Measurements from ENCODE around the gene FSCN2.

The FSCN2 gene

GRCh38 chr17:81527591-81528383 lies at the start of gene FSCN2:
Gene FSCN2, plus strand, starts transcription at chr17:81528377. Its CDS starts 155 bp downstream, at chr17:81528532.
- in situ Hi-C loops (cut with MboI; ENCODE audit: low sequenced_read_pairs, unreplicated experiment) = no loop called here
- DNase-seq (ENCODE audit: low spot score) = no peak
- no peak for TF ChIP-seq CTCF (IDR thresholded peaks at IDR 0.05; ENCODE audit: borderline replicate concordance, control extremely low read depth, extremely low read depth, insufficient read depth, missing control alignments)

- TF ChIP-seq CTCF (IDR thresholded peaks at IDR 0.05; ENCODE audit: borderline replicate concordance, control extremely low read depth, extremely low read depth, insufficient read depth, missing control alignments) = no peak
- DNase-seq (ENCODE audit: low spot score) = no peak
- in situ Hi-C loops (cut with MboI; ENCODE audit: low sequenced_read_pairs, unreplicated experiment) = loop anchor here (10.0 kb wide), 1 partner anchor 225 kb away; no protein-coding TSS in a partner anchor
Observed at GRCh38 chr17:81479175-81480071, 48.8 kb upstream of the FSCN2 start.

GRCh38 chr17:81480140-81481072 lies 47.8 kb upstream of the FSCN2 start:
- in situ Hi-C loops (cut with MboI; ENCODE audit: low sequenced_read_pairs, unreplicated experiment) = loop anchor here (10.0 kb wide), 1 partner anchor 226 kb away; no protein-coding TSS in a partner anchor

GRCh38 chr17:81481073-81481799 lies 46.9 kb upstream of the FSCN2 start:
- TF ChIP-seq CTCF (IDR thresholded peaks at IDR 0.05; ENCODE audit: borderline replicate concordance, control extremely low read depth, extremely low read depth, insufficient read depth, missing control alignments) = no peak
- in situ Hi-C loops (cut with MboI; ENCODE audit: low sequenced_read_pairs, unreplicated experiment) = loop anchor here (10.0 kb wide), 1 partner anchor 226 kb away; no protein-coding TSS in a partner anchor
- no peak for DNase-seq (ENCODE audit: low spot score)

More at GRCh38 chr17:81480140-81481072, 47.8 kb upstream of the FSCN2 start:
- no peak for DNase-seq (ENCODE audit: low spot score)
- no peak for TF ChIP-seq CTCF (IDR thresholded peaks at IDR 0.05; ENCODE audit: borderline replicate concordance, control extremely low read depth, extremely low read depth, insufficient read depth, missing control alignments)

- no peak for TF ChIP-seq CTCF (IDR thresholded peaks at IDR 0.05; ENCODE audit: borderline replicate concordance, control extremely low read depth, extremely low read depth, insufficient read depth, missing control alignments)
- in situ Hi-C loops (cut with MboI; ENCODE audit: low sequenced_read_pairs, unreplicated experiment) = loop anchor here (10.0 kb wide), 1 partner anchor 227 kb away; no protein-coding TSS in a partner anchor
- DNase-seq (ENCODE audit: low spot score) = no peak
Observed at GRCh38 chr17:81481815-81482505, 46.2 kb upstream of the FSCN2 start.
